NCI-H524 (cell line): ENCODE data around the gene COL10A1.

Source experiments
- DNase-seq, 2 experiments: peaks; one replicate each; lab custom pipeline; 2025; lab: John Stamatoyannopoulos, UW

The COL10A1 gene

DNA sequence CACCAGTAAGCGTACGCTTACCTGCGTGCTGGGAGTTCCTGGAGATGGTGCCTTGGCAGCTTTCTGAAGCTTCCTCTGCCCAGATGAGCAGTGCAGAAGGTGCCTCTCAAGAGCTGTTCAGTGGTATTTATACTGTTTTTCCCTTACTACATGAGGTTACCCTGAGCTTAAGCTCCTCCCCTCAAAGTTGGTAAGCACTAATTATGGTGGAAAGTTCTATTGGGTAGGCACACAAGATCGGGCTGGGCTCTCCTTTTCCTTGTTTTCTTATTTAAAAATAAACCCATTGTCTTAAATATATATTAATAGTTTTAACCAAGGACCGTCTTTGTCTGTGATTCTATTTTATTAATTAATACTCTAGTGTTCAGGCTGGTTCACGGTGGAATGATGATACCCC lies at the start of gene COL10A1:
TSS of gene COL10A1 (minus strand) at position 101 of the 400 bp plus-strand sequence. CDS start 640 bp downstream, outside the sequence.
- no peak for DNase-seq

DNA sequence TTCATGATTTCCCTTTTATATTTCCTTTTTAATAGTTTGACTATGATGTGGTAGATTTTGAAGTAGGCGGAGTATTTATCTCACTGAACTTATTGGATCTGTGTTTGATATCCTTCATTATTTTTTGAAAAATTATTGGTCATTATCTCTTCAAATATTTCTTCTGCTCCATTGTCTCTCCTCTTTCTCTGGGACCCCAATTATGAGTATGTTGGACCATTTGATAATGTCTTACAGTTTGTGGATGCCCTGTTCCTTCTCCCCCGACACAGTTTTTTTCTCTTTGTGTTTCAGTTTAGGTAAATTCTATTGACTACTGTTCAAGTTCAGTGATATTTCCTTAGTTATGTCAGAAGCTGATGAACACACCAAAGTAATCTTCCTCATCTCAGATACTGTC lies 49.4 kb upstream of the COL10A1 start:
- DNase-seq = no peak

DNA sequence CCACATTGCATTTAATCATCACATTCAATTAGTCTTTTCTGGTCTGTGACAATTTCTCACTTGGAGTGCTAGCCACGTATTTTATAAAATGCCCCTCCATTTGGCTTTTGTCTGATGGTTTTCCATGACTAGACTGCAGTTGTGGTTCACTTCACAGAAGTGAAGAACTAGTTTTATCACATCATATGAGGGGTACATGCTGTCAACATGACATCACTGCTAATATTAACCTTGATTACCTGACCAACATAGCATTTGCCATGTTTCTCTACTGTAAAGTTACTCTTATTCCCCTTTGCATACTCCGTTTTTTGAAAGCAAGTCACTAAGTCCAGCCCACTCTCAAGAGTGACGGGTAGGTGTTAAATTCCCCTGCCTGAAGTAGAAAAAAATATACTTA lies 48.0 kb upstream of the COL10A1 start:
- DNase-seq = no peak

DNA sequence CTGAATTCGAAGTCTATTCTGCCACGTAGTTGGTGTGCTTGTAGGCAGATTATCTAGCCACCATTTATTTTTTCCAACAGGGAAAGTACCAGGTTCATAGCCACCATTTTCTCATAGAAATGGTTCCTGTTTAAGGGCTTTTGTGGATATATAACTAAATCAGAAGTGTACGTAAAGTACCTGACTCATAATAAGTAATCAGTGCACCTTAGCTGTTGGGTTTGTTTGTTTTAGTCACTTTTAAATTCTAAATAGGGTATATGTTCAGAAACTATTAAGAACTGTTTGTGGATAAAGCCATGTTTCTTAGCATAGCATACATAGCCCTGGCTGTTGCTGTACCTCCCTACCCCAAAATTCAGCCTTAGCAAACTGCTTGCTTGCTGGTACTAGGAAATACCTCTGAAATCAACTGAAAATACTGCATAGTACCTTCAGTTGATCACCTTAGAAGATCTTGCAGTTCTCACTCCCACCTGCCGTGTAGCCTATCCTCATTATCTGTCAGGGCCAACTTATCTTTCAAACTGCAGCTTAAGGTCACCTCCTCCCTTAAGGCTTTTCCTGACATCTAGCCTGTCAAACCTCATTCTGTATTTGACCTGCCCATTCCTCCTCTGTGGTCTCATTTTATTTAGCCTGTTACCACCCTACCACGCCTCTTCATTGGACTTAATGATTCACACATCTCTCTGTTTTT lies 44.6 kb upstream of the COL10A1 start:
- no peak for DNase-seq

- DNase-seq = no peak
These were observed 43.9 kb upstream of the COL10A1 start for GRCh38 chr6:116169880-116170279.

DNA sequence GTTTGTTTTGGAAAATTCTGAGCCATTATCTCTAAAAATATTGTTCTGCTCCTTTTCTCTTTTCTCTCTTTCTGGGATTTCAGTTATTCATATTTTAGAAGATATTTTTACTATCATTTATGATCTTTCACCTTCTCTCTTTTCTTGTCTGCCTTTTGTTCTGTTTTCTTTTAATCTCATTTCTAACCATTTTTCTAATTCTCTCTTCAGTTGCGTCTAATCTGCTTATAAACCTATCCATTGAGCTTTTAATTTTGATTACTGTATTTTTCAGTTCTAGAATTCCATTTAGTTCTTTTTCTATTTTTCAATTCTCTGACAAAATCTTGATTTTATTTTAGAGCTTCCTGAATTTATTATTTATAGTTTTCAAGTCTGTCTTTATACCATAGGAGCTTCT lies 42.2 kb upstream of the COL10A1 start:
- DNase-seq = no peak

DNA sequence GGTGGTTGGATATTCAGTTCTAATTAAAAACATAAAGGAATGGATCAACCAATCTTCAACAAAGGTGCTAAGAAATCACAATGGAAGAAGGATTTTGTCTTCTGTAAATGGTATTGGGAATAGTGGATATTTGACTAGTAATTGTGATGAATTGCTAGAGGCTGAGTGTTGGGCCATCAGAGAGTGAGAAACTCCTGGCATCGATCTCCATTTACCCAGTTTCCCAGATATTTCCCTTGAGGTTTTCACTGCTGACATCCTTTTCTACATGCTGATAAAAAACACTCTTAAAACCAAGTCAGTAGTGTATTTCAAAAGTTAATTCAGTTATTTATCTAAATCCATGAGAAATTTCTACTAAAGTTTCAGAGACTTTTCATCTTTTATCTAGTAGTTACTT lies 40.4 kb upstream of the COL10A1 start:
- no peak for DNase-seq

GRCh38 chr6:116165596-116165995 lies 39.7 kb upstream of the COL10A1 start:
- DNase-seq = no peak

DNA sequence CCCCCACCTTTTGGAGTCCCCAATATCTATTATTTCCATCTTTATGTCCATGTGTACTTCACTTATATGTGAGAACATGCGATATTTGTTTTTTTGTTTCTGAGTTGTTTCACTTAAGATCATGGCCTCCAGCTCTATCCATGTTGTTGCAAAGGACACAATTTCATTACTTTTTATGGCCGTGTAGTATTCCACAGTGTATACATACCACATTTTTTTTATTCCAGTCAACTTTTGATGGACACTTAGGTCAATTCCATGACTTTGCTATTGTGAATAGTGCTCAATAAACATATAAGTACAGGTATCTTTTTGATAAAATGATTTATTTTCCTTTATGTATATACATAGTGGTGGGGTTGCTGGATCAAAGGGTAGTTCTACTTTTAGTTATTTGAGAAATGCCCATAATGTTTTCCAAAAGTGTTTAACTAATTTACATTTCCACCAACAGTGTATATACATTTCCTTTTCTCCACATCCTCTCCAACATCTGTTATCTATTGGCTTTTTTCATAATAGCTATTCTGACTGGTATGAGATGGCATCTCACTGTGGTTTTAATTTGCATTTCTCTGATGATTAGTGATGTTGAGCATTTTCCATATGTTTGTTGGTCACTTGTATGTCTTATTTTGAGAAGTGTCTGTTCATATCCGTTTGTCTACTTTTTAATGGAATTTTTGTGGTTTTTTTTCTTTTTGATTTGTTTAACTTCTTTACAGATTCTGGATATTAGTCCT lies 34.0 kb upstream of the COL10A1 start:
- DNase-seq = no peak

GRCh38 chr6:116158641-116159040 lies 32.7 kb upstream of the COL10A1 start:
- DNase-seq = no peak

DNA sequence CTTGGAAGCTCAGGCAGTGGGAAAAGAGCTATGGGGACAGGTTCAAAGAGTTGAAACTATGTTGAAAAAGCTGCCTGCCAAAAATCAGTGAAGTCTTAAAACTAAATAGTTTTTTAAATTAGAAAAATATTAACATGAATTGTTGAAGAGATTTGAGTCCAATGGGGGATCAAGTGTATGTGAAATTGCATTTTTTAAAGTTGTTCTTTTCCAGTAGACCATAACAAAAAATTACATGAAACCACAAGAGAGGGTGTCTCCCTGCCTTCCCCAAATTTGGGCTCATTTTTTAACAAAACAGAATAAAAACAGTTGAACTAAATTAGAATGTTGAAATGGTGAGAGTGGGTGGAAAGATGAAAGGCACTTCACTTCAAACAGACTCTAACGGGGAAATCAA lies 31.5 kb upstream of the COL10A1 start:
- no peak for DNase-seq

DNA sequence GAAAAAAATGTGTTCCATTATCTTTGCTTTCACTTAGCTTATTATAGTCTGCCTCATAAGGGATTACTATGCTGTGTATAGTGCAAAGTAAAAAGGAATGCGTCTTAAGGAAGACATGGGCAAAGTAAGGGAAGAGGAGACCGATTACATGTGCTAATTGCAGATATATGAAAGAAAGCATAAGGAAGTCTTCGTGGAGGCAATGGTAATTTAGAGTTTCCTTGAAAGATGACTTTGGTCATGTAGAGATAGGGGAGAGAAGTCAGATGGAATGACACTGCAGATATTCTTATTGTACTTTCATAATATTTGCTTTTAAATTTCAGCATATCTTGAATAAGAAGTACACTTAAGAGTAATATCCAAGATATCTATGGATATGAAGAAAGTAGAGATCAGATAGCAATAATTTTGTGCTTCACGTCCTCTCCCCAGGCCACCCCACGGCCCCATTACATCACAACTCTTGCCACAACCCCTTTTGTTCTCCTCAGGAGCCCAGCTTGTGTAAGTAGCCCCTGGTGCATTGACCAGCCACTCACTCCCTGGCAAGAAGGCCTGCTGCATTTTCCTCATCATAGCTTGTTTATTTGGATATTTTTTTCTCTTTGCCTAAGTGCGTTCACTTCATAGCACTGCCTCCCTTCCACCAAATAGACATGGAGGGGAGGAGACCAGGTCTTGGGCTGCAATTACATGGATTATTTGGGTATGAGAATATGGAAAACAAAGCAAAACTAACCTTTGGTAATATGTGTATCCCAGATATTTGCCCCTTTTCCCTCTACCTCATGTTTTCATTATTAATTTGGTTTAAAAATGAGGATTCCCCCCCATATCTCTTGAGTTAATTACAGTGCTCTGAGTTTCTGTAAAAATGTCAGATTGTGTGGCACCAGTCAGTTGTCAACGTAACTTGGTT lies 30.7 kb upstream of the COL10A1 start:
- no peak for DNase-seq

- no peak for DNase-seq
These were observed 29.0 kb upstream of the COL10A1 start for GRCh38 chr6:116154887-116155286.

GRCh38 chr6:116152620-116153019 lies 26.7 kb upstream of the COL10A1 start:
- no peak for DNase-seq

GRCh38 chr6:116145803-116146675 lies 20.1 kb upstream of the COL10A1 start:
- DNase-seq = no peak

DNA sequence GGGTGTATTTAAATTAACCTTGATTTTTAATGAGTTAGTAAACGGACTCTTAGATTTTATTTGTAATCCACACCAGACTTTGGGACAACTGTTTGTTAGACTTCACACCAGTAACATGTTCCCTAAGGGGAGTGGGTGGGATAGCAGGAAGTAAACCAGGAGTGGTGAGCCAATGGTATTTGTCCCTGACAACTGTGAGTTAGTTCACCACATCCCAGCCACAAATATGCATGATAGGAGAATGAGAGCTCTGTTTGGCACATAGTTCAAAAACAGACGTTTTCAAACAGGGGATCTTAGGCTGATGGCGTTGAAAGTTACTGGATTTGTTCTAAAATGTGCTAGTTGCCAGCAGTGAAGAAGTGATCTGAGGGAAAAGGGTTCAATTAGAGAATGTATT lies 18.7 kb upstream of the COL10A1 start:
- DNase-seq = no peak

- no peak for DNase-seq
These were observed 14.0 kb upstream of the COL10A1 start for GRCh38 chr6:116139917-116140316.

GRCh38 chr6:116136933-116137340 lies 11.0 kb upstream of the COL10A1 start:
- DNase-seq = no peak

- no peak for DNase-seq
These were observed 10.4 kb upstream of the COL10A1 start for GRCh38 chr6:116136373-116136772.

GRCh38 chr6:116133453-116133852 lies 7.5 kb upstream of the COL10A1 start:
- DNase-seq = no peak

DNA sequence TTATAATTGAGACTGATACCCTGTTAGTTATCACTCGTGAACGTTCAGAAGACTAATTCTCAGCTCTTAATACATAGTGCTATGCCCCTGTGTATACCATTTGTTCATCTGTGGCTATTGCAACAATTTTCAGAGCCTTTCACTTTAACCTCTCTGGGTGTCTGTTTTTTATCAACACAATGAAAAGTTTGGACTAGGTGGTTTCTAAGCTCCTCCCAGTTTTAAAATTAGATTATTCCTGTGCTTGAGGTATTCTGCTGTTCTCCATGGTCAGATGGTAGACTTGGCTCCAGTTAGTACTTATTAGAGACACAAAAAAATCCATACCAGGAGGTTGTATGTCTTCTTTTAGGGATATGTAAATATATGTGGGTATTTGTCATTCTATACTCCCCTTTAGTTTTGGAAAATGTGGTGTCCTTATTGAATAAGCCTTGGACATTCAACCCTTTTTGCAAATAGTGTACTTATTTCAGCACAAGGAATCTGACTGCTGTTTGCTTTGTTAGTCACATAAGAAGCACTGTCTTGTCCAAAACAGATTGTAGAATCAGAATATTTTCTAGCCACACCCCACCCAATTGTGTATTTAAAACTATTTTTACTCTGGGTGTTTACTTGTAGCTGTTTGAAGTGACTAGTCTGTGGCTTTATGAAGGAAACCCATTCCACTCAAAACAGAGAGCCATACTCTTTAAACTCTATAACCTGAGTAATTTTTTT lies 2.0 kb upstream of the COL10A1 start:
- no peak for DNase-seq
